Upper lobe of right lung (tissue), 1 donor: ENCODE data around the gene METTL9. TPM values are rescaled to one million over a fixed set of nuclear protein-coding genes. Genes with fewer than 3 reads are reported as not detected.
"Not testable (repeated sequence)": the region's sequence is repeated elsewhere in the genome, so short reads cannot be mapped to it uniquely, and the experiment has no call there.

ENCODE experiments used
- ATAC-seq: fragments of 200-7000 bp; cut with Tn5 transposase; one replicate; pipeline ENCODE4 v1.9.1; 2020; ENCODE audit warnings: mild to moderate bottlenecking, moderate library complexity
- DNase-seq: peaks from one replicate; pipeline ENCODE4 v3.0.0-alpha.2; 2020
- H3K27ac ChIP-seq: fragments of 200-600 bp; one replicate; pipeline ENCODE4 v1.8.0; 2022
- H3K27me3 ChIP-seq: fragments of 200-600 bp; one replicate; pipeline ENCODE4 v1.8.0; 2022; ENCODE audit warnings: mild to moderate bottlenecking
- H3K36me3 ChIP-seq: fragments of 200-600 bp; one replicate; pipeline ENCODE4 v1.8.0; 2022
- H3K4me1 ChIP-seq: fragments of 200-600 bp; one replicate; pipeline ENCODE4 v1.8.0; 2022
- H3K4me3 ChIP-seq: fragments of 200-600 bp; one replicate; pipeline ENCODE4 v1.8.0; 2022; ENCODE audit warnings: mild to moderate bottlenecking
- H3K9me3 ChIP-seq: fragments of 200-600 bp; one replicate; pipeline ENCODE4 v1.8.0; 2022
- CTCF ChIP-seq: fragments of 200-600 bp; IDR thresholded peaks from one replicate; pipeline ENCODE4 v1.8.0; 2022; ENCODE audit warnings: antibody characterized with exemption
- intact Hi-C: fragments of 100-400 bp; cut with DNase I; formaldehyde crosslinking; loops from one replicate; pipeline ENCODE4 v1.11.0; 2022
- total RNA-seq: library from RNA; stranded (reverse); fragmentation: NEBNext Ultra II Directional; extraction: Animal tissue kit (Norgen Biotek cat#: 25700); gene quantifications from one replicate; pipeline ENCODE4 v1.2.1, GENCODE V29; 2021
- donor health status: DM: no; HTN: yes; CAD: no; lungs with severe emphysema.

METTL9 gene
- total RNA-seq, 1 donor from 2014 or later: 84.0 TPM

- H3K4me3 ChIP-seq: no peak overlapping the region
- H3K4me1 ChIP-seq: no peaks in the 10 kb centered on the region
- no peaks in the 10 kb centered on the region for H3K9me3 ChIP-seq
- DNase-seq (no peak), ATAC-seq (no peak)
- TF ChIP-seq CTCF: no peak
- no peak overlapping the region for H3K27ac ChIP-seq
- H3K36me3 ChIP-seq: no peaks in the 10 kb centered on the region
- intact Hi-C loops: loop anchor here (5.0 kb wide), 1 partner anchor 121 kb away; no protein-coding TSS in a partner anchor
- H3K27me3 ChIP-seq: no peaks in the 10 kb centered on the region
Measured at GRCh38 chr16:21580807-21581206, 18.6 kb upstream of the METTL9 start.

GRCh38 chr16:21584817-21585216, 14.6 kb upstream of the METTL9 start:
- Histone ChIP-seq H3K9me3 (no peaks in the 10 kb centered on the region), H3K27me3 (no peaks in the 10 kb centered on the region), H3K27ac (no peak overlapping the region), H3K36me3 (no peaks in the 10 kb centered on the region), H3K4me1 (peaks cover 6% of the 10 kb centered on the region), H3K4me3 (no peak overlapping the region)
- no peak for TF ChIP-seq CTCF
- ATAC-seq: no peak
- no peak for DNase-seq
- intact Hi-C loops: loop anchor here (5.0 kb wide), 1 partner anchor 117 kb away; no protein-coding TSS in a partner anchor

DNA sequence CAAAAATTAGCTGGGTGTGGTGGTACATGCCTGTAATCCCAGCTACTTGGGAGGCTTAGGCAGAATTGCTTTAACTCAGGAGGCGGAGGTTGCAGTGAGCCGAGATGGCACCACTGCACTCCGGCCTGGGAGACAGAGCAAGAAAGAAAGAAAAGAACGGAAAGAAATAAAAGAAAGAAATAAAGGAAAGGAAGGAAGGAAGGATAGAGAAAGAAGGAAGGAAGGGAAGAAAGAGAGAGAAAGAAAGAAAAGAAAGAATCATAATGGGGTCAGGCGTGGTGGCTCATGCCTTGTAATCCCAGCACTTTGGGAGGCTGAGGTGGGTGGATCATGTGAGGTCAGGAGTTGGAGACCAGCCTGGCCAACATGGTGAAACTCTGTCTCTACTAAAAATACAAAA, 10.8 kb upstream of the METTL9 start:
- H3K27me3 ChIP-seq, intact Hi-C loops, H3K9me3 ChIP-seq, H3K4me3 ChIP-seq, H3K4me1 ChIP-seq, DNase-seq, H3K27ac ChIP-seq, H3K36me3 ChIP-seq, ATAC-seq: not testable (repeated sequence)

DNA sequence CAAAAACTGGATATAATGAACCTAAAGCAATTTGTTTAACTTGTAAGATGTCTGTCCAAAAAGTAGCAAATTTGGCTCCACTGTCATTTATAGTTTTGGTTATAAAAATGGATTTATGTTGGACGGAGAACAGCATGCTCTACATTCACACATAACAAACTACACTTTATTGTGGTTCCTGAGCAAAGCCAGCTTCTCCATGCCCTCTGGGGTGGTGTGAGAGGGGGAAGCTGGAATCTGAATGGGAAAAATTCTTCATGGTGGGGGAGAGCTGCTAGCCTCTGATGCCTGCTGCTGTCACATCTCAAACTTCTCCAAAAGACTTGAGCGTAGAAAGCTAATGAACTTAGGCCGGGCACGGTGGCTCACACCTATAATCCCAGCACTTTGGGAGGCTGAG, 9.8 kb upstream of the METTL9 start:
- no peak for ATAC-seq
- H3K36me3 ChIP-seq: no peaks in the 10 kb centered on the region
- intact Hi-C loops: no loop called here
- no peak overlapping the region for H3K27ac ChIP-seq
- no peaks in the 10 kb centered on the region for H3K27me3 ChIP-seq
- no peaks in the 10 kb centered on the region for H3K9me3 ChIP-seq
- peaks cover 7% of the 10 kb centered on the region for H3K4me1 ChIP-seq
- H3K4me3 ChIP-seq: no peak overlapping the region
- TF ChIP-seq CTCF: no peak
- DNase-seq: no peak

- Histone ChIP-seq H3K36me3 (no peaks in the 10 kb centered on the region), H3K27ac (no peak overlapping the region), H3K4me3 (no peak overlapping the region), H3K9me3 (no peaks in the 10 kb centered on the region), H3K27me3 (no peaks in the 10 kb centered on the region), H3K4me1 (peaks cover 7% of the 10 kb centered on the region)
- no peak for TF ChIP-seq CTCF
- no peak for DNase-seq
- peak; percentile 24 for ATAC-seq
- intact Hi-C loops: no loop called here
Measured at GRCh38 chr16:21590287-21590686, 9.1 kb upstream of the METTL9 start.

DNA sequence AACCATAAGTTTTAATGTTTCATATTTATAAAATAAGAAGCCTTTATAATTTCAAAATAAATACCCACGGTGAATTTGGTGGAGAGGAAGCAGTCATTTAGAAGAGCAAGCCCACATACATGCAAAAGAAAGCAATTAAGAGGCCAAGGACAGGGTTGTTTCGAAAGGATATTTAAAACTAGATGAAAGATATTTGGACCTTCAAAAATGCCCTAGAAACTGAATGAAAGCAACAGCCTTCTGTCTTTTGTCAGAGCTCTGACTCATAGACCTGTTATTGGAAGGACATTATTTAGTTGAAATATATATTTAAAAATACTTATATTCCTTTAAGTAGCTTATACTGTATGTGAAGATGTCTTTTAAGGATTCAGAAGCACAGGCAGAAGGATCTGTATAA, 8.6 kb upstream of the METTL9 start:
- Histone ChIP-seq H3K9me3 (no peaks in the 10 kb centered on the region), H3K27ac (no peak overlapping the region), H3K27me3 (no peaks in the 10 kb centered on the region), H3K36me3 (no peaks in the 10 kb centered on the region), H3K4me1 (peaks cover 7% of the 10 kb centered on the region), H3K4me3 (no peak overlapping the region)
- DNase-seq (no peak), ATAC-seq (no peak)
- no peak for TF ChIP-seq CTCF
- intact Hi-C loops: no loop called here
